ENCODE measurements around the gene RUSF1.

Gene RUSF1

DNA sequence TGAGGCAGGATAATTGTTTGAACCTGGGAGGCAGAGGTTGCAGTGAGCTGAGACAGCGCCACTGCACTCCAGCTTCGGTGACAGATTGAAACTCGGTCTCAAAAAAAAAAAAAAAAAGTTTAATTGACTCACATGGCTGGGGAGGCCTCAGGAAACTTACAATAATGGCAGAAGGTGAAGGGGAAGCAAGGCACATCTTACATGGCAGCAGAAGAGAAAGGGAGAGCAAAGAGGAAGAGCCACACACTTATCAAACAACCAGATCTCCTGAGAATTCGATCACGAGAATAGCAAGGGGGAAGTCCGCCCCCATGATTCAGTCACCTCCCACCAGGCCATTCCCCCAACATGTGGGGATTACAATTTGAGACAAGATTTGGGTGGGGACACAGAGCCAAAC lies 62.3 kb downstream of the RUSF1 start:
- DNase-seq: peak; percentile 27

DNA sequence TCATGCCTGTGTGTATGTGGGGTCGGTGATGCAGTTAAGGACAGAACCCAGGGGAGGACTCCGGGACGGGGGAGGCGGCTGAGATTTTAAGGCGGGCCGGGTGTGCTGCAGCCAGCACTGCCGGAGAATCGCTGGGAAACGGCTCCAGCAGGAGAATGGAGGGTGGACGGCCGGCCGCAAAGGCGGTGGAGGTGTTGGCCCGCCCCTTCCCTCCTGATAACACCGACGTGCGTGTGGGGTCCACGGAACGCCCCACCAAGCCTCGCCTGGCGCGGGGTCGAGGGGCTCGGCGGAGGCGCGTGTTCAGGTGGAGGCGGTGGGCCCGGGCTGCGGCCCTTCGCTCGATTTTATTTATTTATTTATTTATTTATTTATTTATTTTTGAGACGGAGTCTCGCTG lies 66.2 kb downstream of the RUSF1 start:
- DNase-seq: no peak

DNA sequence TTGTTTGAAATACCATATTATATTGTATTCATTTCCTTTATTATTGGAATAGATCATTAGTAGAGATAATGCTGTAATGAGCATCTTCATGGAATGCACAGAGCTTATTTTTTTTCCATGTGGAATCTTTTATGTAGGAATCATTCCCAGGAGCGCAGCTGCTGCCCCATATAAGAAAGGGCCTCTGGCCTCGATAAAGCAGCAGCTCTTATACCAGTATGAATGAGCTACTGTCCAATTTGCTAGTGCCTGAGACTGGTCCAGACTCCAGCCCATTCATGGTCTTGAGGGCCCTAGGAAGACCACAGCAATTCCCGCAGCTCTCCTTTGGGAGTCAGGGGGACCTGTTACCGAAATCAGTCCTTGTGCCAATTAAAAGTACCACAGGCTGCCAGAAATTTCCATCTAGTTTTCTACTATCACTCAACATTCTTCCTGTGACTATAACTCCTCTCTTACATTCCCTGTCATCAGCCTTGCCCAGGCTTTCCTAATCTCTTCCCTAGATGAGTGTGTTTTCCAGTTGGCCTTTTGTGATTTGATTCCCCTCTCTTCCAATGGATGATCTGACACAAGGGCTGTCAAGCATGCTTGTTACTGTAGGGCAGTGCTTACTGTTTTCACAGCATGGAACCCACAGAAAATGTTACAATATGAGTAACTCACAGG lies 67.5 kb downstream of the RUSF1 start:
- no peak for DNase-seq

DNA sequence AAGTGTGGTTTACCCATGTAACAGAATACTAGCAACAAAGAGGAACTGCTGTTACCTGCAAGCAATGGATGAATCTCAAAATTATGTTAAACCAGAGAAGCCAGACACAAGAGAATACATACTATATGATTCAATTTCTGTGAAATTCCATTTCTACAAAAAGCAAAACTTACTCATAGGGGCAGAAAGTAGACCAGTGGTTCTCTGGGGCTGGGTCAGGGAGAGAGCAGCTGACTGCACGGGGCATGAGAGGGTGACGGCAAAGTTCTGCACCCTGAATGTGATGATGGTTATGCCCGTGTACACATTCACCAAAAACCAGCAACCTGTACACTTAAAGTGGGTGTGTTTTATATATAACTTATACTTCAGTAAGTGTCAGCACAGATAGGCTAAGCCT lies 68.7 kb downstream of the RUSF1 start:
- no peak for DNase-seq
